ENCODE data around the gene IGSF23.
A peak's percentile ranks its signal among the peaks of the same experiment; 100 is the strongest.

DNA sequence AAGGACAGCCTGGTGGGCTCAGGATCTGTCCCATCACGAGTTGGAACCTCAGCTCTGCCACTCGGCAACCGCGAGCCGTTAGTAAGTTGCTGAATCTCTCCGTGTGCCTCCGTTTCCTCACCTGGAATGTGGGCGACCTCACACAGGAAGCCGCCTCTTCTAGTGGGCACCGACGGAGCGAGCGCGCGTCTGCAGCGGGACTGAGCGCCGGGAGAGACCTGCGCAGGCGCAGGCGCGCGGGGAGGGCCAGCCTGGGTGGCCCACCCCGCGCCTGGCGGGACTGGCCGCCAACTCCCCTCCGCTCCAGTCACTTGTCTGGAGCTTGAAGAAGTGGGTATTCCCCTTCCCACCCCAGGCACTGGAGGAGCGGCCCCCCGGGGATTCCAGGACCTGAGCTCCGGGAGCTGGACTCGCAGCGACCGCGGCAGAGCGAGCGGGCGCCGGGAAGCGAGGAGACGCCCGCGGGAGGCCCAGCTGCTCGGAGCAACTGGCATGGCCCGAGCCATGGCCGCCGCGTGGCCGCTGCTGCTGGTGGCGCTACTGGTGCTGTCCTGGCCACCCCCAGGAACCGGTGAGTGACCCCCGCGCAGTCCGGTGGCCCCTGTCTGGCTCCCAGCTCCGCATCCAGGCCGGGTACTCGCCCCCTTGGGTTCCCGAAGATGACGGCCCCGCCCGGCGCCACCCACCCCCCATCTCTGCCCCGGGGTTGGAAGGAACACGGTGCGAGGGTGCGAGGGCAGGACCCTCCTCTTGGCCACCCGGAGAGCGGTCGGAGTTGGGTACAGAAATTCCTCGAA lies 30.4 kb downstream of the IGSF23 start, which contains the start of gene PVR:
- TF ChIP-seq, protein P1, sequence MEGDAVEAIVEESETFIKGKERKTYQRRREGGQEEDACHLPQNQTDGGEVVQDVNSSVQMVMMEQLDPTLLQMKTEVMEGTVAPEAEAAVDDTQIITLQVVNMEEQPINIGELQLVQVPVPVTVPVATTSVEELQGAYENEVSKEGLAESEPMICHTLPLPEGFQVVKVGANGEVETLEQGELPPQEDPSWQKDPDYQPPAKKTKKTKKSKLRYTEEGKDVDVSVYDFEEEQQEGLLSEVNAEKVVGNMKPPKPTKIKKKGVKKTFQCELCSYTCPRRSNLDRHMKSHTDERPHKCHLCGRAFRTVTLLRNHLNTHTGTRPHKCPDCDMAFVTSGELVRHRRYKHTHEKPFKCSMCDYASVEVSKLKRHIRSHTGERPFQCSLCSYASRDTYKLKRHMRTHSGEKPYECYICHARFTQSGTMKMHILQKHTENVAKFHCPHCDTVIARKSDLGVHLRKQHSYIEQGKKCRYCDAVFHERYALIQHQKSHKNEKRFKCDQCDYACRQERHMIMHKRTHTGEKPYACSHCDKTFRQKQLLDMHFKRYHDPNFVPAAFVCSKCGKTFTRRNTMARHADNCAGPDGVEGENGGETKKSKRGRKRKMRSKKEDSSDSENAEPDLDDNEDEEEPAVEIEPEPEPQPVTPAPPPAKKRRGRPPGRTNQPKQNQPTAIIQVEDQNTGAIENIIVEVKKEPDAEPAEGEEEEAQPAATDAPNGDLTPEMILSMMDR (IDR thresholded peaks at IDR 0.05): peak in 1 of 12 donors; percentile 20
- TF ChIP-seq POLR2A (IDR thresholded peaks at IDR 0.05): peak in 1 of 2 donors; percentile 86
